Keratinocyte (primary cell): ENCODE data around the gene MAP3K3. TPM values are rescaled to one million over a fixed set of nuclear protein-coding genes. Genes with fewer than 3 reads are reported as not detected.

ENCODE experiments used
- DNase-seq: peaks from one replicate; pipeline ENCODE4 v3.0.0-alpha.2; 2011; ENCODE audit warnings: low read depth, missing footprints, low spot score
- FAIRE-seq: peaks from 2 replicates; lab custom pipeline; 2011; peaks lifted over from hg19 to GRCh38; lab: Jason Lieb, UNC
- H2AFZ ChIP-seq: 2 replicates; pipeline ENCODE4 v1.6.0; 2012; ENCODE audit warnings: low read length, control low read depth, inconsistent platforms; ENCODE audit not compliant: control insufficient read depth
- H3K27ac ChIP-seq: 2 replicates; pipeline ENCODE4 v1.5.1; 2011; ENCODE audit warnings: low read length; ENCODE audit not compliant: control insufficient read depth, insufficient read depth
- H3K27me3 ChIP-seq: 3 replicates; pipeline ENCODE4 v1.6.0; 2011; ENCODE audit warnings: low read length; ENCODE audit not compliant: control insufficient read depth, insufficient read depth; ENCODE audit errors: extremely low read depth
- H3K36me3 ChIP-seq, 2 experiments: 2 replicates in 1 of 2; 3 replicates in 1 of 2; pipeline ENCODE4 v1.5.1; 2011; ENCODE audit warnings: low read length in 2 of 2, mild to moderate bottlenecking in 1 of 2; ENCODE audit not compliant: control insufficient read depth in 2 of 2, insufficient read depth in 2 of 2; ENCODE audit errors: extremely low read depth in 1 of 2
- H3K4me1 ChIP-seq: 3 replicates; pipeline ENCODE4 v1.5.1; 2011; ENCODE audit warnings: low read length; ENCODE audit not compliant: control insufficient read depth, insufficient read depth; ENCODE audit errors: extremely low read depth
- H3K4me2 ChIP-seq: 3 replicates; pipeline ENCODE4 v1.6.0; 2011; ENCODE audit warnings: low read depth, low read length; ENCODE audit not compliant: control insufficient read depth, insufficient read depth; ENCODE audit errors: extremely low read depth
- H3K4me3 ChIP-seq, 3 experiments: fragments of 200-600 bp in 1 of 3; sonication (generic) in 1 of 3; 2 replicates in 2 of 3; 3 replicates in 1 of 3; pipeline ENCODE4 v1.5.1; 2011 to 2016; ENCODE audit warnings: low read length in 3 of 3, mild to moderate bottlenecking in 3 of 3, control low read depth in 2 of 3, inconsistent platforms in 1 of 3, low read depth in 1 of 3, mixed read lengths in 1 of 3, mixed run types in 1 of 3, moderate library complexity in 1 of 3; ENCODE audit not compliant: control insufficient read depth in 2 of 3, insufficient read depth in 2 of 3; ENCODE audit errors: extremely low read depth in 1 of 3
- H3K79me2 ChIP-seq: 2 replicates; pipeline ENCODE4 v1.6.0; 2012; ENCODE audit warnings: low read length; ENCODE audit not compliant: control insufficient read depth, insufficient read depth
- H3K9ac ChIP-seq: 3 replicates; pipeline ENCODE4 v1.6.0; 2011; ENCODE audit warnings: low read length; ENCODE audit not compliant: control insufficient read depth, insufficient read depth; ENCODE audit errors: extremely low read depth
- H3K9me1 ChIP-seq: 3 replicates; pipeline ENCODE4 v1.6.0; 2011; ENCODE audit warnings: low read length; ENCODE audit not compliant: control insufficient read depth, insufficient read depth; ENCODE audit errors: extremely low read depth
- H3K9me3 ChIP-seq: 2 replicates; pipeline ENCODE4 v1.5.1; 2012; ENCODE audit warnings: low read depth, low read length; ENCODE audit not compliant: control insufficient read depth
- H4K20me1 ChIP-seq: 3 replicates; pipeline ENCODE4 v1.6.0; 2011; ENCODE audit warnings: low read length; ENCODE audit not compliant: control insufficient read depth, insufficient read depth; ENCODE audit errors: extremely low read depth
- EZH2 ChIP-seq: IDR thresholded peaks from one replicate; pipeline ENCODE4 v1.6.1; 2012; ENCODE audit warnings: inconsistent platforms, mild to moderate bottlenecking, low read length, moderate library complexity
- dilution Hi-C: fragments of 300-500 bp; cut with MboI; formaldehyde crosslinking; loops from one replicate; pipeline ENCODE4 v1.7.0; 2020; ENCODE audit warnings: low sequenced_read_pairs; ENCODE audit not compliant: extremely low pct_ligation_motif_present
- polyA plus RNA-seq, 5 experiments: library from polyadenylated mRNA; depleted of rRNA in 3 of 5; stranded (reverse) in 3 of 5; stranded (forward) in 1 of 5; unstranded in 1 of 5; fragments of >200 nt; gene quantifications; 1 replicate in 1 of 5; 2 replicates in 3 of 5; 3 replicates in 1 of 5; pipeline versions ENCODE4 v1.2.1 to v1.2.3, GENCODE V29; 2011 to 2012; ENCODE audit warnings: missing spikeins in 2 of 5, low read depth in 1 of 5, low replicate concordance in 1 of 5
- TF ChIP-seq, protein P1 (sequence below), 3 experiments: IDR thresholded peaks in 1 of 3; conservative IDR thresholded peaks in 1 of 3; optimal IDR thresholded peaks in 1 of 3; 2 replicates in 2 of 3; 3 replicates in 1 of 3; pipeline versions ENCODE3 to v1.5.1; 2011; ENCODE audit warnings: low read length in 3 of 3, mild to moderate bottlenecking in 3 of 3, moderate library complexity in 2 of 3, control low read depth in 1 of 3, inconsistent platforms in 1 of 3; ENCODE audit not compliant: insufficient read depth in 2 of 3; ENCODE audit errors: extremely low read depth in 1 of 3

Gene MAP3K3
- polyA plus RNA-seq, 1 donor (not counting 4 experiments of a cell fraction or from before 2014, with no cell fraction given), result 9.8 TPM

DNA sequence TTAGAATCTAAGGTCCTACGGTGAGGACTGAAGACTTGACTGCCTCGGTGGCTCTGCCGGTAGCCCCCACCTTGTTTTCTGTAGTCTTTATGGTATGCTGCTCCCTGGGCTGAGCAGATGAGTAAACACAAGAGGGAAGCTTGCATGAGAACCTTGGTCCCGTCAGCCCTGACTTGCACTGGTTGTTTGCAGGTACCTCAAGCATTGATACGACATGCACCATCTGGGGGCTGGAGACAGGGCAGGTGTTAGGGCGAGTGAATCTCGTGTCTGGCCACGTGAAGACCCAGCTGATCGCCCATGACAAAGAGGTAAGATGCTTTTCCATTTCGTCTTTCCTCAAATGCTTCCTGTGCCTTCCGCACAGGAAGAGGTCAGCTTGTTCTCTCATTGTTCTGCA is 42.6 kb upstream of the MAP3K3 start:
- no peaks in the 10 kb centered on the region for H3K27me3 ChIP-seq

DNA sequence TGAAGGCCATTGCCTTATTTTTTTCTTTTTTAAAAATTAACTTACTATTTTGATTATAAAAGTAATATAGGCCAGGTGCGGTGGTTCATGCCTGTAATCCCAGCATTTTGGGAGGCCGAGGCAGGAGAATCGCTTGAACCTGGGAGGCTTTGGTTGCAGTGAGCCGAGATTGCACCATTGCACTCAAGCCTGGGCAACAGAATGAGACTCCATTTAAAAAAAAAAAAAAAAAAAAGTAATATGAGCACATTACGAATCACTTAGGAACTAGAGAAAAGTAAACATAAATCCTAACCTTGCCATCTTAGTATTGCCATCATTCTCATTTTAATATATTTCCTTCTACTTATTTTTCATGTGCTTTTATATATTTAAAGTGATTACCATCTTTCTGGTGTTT is 34.4 kb upstream of the MAP3K3 start:
- TF ChIP-seq, protein P1, sequence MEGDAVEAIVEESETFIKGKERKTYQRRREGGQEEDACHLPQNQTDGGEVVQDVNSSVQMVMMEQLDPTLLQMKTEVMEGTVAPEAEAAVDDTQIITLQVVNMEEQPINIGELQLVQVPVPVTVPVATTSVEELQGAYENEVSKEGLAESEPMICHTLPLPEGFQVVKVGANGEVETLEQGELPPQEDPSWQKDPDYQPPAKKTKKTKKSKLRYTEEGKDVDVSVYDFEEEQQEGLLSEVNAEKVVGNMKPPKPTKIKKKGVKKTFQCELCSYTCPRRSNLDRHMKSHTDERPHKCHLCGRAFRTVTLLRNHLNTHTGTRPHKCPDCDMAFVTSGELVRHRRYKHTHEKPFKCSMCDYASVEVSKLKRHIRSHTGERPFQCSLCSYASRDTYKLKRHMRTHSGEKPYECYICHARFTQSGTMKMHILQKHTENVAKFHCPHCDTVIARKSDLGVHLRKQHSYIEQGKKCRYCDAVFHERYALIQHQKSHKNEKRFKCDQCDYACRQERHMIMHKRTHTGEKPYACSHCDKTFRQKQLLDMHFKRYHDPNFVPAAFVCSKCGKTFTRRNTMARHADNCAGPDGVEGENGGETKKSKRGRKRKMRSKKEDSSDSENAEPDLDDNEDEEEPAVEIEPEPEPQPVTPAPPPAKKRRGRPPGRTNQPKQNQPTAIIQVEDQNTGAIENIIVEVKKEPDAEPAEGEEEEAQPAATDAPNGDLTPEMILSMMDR (optimal IDR thresholded peaks at IDR 0.05 in 1 of 3, IDR thresholded peaks at IDR 0.05 in 1 of 3, conservative IDR thresholded peaks at IDR 0.05 in 1 of 3; ENCODE audit: extremely low read depth in 1 of 3, insufficient read depth in 2 of 3, low read length in 3 of 3), result no peak
- no peak for TF ChIP-seq EZH2
- Histone ChIP-seq H3K4me2 (no peak overlapping the region), H3K4me1 (no peaks in the 10 kb centered on the region), H3K36me3 (peaks cover 31 to 33% of the 10 kb centered on the region in 2 experiments), H3K9me3 (no peaks in the 10 kb centered on the region), H3K27ac (no peak overlapping the region), H3K27me3 (no peaks in the 10 kb centered on the region), H2AFZ (no peak overlapping the region), H3K79me2 (no peaks in the 10 kb centered on the region), H4K20me1 (no peaks in the 10 kb centered on the region), H3K9ac (no peak overlapping the region), H3K4me3 (no peak overlapping the region), H3K9me1 (no peaks in the 10 kb centered on the region)
- DNase-seq (no peak), FAIRE-seq (no peak)
- dilution Hi-C loops, result no loop called here

More for the DNA sequence above, 42.6 kb upstream of the MAP3K3 start:
- FAIRE-seq (no peak), DNase-seq (no peak)
- no peaks in the 10 kb centered on the region for H4K20me1 ChIP-seq
- H3K4me2 ChIP-seq, result no peak overlapping the region
- no peaks in the 10 kb centered on the region for H3K9me3 ChIP-seq
- peaks cover 13% of the 10 kb centered on the region for H3K79me2 ChIP-seq
- H3K9ac ChIP-seq, result no peak overlapping the region
- H3K36me3 ChIP-seq, result peaks cover 16 to 21% of the 10 kb centered on the region in 2 experiments
- H2AFZ ChIP-seq, result no peak overlapping the region
- no peak for TF ChIP-seq EZH2
- TF ChIP-seq, protein P1 (optimal IDR thresholded peaks at IDR 0.05 in 1 of 3, IDR thresholded peaks at IDR 0.05 in 1 of 3, conservative IDR thresholded peaks at IDR 0.05 in 1 of 3; ENCODE audit: extremely low read depth in 1 of 3, insufficient read depth in 2 of 3, low read length in 3 of 3), result no peak
- no peak overlapping the region for H3K4me3 ChIP-seq
- no peak overlapping the region for H3K27ac ChIP-seq
- H3K9me1 ChIP-seq, result no peaks in the 10 kb centered on the region
- dilution Hi-C loops, result no loop called here
- H3K4me1 ChIP-seq, result no peaks in the 10 kb centered on the region
